Measurements from ENCODE around the gene GSG1L2.

Gene GSG1L2

DNA sequence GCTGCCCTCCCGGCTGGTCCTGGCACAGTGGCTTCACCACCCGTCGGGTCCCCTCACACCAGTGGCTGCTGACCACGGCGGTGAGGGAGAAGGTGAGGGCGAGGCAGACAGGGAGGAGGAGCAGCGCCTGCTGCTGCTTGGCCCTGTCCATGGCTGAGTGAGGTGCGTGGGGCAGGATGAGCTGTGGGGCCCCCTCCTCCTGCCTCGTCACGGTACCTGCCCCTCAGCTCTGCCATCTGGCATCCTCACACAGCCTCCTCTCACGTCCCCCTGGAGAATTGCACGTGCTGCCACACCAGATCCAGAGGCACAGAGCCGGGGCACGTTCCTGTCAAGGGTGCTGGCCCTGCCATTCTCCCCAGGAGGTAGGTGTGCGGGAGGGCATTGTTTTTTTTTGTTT, at the start of gene GSG1L2:
GSG1L2 (minus strand) TSS at position 159 of the 400 bp plus-strand sequence; CDS start at position 151, 8 bp downstream.
- no peak for DNase-seq (ENCODE audit: low read depth in 2 of 2)

DNA sequence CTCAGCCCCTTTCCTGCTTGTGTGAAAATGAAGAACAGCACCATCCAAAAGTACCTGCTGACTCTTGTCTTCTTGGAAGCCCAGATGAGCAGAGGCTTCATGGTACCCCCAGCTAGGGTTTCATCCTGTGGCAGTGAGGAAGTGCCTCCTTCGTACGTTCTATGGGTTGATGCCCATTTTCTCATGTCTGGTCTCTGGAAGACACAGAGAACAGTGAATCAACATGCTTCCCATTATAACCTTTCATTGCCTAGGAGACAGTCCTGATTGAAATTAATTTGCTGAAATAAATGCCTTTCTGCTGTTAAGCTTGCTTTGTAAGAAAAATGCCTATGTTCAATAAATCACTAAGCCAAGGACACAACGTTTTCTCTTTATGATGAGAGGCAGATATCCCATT, 46.7 kb upstream of the GSG1L2 start:
- no peak for DNase-seq (ENCODE audit: low read depth in 2 of 2)

DNA sequence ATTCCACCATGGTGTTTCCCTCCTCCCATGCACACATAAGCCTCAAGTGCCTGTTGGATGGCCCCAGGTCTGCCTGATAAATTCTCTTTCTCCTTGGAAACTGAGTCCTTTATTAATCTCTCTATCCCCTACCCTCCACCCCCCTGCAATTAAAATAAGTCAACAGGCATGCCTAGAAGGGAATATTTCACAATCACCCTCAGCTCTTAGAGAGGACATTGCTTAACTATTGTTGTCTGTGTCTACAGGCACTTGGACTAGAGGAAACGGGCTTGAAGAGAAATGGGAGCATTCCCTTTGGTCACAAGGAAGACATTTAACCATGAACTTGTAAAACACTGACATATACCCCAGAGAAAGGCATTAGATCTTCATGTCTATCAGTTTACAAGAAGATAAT, 43.7 kb upstream of the GSG1L2 start:
- DNase-seq (ENCODE audit: low read depth in 2 of 2): no peak

DNA sequence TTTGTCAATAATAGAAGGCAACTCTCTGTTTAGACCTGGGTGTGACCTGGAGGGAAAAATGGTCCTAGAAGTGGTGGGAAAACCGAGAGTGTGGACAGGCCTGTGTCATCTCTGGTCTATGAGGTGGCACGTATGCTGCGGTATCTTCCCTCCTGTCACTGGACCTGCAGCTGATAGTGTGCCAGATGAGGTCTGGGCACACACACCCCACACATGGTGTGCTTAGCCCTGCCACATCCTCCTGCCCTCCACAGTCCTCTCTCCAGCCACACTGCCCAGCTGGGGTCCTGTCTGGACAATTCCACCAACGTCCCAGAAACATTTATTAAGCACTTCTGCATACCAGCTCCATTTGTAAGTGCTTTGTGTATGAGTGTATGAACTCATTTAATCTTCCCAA, 41.1 kb upstream of the GSG1L2 start:
- DNase-seq (ENCODE audit: low read depth in 2 of 2): no peak

DNA sequence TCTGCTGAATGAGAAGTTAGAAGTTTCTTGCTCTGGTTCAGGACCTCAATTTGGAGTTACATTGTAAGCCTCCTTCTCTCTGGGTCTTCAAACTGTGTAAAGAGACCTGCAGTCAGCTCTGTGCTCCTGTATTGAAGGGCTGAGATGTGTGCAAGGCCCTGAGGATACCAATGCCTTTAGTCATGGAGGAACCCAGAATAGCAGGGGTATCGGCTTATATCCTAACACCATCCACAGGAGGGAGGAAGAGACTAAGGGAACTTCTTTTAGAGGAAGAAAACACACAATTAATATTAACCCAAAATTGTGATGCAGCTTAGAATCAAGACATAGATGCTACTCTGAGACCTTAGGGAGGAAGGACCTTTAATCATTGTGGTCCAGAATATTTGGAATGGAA, 40.3 kb upstream of the GSG1L2 start:
- no peak for DNase-seq (ENCODE audit: low read depth in 2 of 2)

DNA sequence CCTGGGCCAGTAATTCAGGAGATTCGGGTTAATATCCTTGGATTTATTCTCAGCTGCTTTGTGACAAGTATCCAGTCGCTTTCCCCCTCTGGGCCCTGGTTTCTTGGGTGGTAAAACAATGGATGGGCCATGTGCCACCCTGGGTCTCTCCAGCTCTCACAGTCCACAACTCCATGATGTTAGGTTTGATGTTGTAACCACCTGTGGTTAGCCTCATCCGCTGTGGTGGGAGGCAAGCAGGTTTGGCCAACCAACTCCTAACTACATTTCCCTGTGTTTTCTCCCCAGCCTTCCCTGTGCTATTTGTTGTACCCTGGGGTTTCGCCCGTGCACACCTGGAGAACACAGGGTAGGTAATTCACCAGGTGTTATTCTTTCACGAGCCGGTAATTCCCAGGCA, 39.0 kb upstream of the GSG1L2 start:
- DNase-seq (ENCODE audit: low read depth in 2 of 2): no peak

DNA sequence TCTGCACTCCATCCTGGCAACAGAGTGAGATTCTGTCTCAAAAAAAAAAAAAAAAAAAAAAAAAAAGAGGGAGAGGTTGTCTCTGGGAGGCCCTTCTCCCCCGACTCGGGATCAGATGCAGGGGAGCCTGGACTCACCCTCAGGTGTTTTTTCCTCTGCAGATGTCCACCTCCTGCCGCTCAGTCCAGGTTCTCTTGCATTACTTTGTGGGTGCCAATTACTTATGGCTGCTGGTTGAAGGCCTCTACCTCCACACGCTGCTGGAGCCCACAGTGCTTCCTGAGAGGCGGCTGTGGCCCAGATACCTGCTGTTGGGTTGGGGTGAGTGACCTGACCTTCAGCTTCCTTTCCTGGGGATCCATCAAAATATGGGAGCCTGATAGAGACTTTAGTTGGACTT, 37.9 kb upstream of the GSG1L2 start:
- no peak for DNase-seq (ENCODE audit: low read depth in 2 of 2)

DNA sequence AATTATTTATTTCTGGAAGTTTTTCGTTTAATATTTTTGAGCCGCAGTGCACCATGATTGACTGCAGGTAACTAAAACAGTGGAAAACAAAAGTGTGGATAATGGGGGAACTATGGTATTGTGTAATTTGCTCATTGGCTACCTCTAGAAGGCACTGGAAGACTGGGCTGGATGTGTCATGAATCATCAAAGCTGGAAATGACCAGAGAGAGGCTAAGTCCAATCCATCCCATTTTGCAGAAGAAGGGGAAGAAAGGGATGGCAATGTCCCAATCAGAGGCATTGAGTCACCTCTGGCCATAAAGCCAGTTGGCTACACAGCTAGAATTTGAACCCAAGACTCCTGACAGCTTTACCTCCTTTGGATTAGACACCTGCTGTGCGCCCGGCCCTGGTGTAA, 33.2 kb upstream of the GSG1L2 start:
- DNase-seq (ENCODE audit: low read depth in 2 of 2): no peak

DNA sequence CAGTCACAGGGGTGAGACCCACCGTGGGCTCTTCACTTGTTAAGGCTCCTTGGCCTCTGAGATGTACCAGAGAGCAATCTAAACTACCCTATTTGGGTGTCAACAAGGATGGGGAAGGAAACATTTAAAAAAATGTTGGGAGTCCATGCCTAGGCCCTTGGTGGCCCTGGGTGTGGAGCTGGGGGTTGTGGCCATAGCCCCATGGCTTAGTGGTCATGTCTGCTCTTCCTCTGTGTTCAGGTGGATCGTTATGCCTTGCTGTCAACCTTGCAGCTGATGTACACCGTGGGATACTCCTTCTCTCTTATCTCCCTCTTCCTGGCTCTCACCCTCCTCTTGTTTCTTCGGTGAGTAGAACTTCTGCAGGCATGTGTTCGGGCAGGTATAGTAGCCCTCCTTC, 32.4 kb upstream of the GSG1L2 start:
- no peak for DNase-seq (ENCODE audit: low read depth in 2 of 2)

DNA sequence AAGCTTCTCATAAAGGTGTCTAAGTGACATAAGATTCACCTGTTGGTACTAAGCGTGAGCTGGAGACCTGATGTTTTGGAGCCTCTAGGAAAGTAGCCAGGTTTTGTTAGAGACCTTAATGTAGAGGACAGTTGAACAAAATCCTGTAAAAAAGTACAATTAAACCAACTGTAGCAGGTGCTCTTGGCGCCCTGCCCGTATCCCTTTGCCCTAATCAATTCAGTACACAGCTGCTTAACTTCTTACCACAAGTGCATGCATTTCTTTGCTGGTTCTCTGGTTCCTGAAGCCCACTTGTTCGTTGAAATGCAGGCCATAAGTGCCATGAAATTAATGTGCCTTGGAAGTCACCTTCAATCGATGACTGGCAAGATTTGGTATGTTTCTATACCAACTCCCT, 28.3 kb upstream of the GSG1L2 start:
- no peak for DNase-seq (ENCODE audit: low read depth in 2 of 2)

DNA sequence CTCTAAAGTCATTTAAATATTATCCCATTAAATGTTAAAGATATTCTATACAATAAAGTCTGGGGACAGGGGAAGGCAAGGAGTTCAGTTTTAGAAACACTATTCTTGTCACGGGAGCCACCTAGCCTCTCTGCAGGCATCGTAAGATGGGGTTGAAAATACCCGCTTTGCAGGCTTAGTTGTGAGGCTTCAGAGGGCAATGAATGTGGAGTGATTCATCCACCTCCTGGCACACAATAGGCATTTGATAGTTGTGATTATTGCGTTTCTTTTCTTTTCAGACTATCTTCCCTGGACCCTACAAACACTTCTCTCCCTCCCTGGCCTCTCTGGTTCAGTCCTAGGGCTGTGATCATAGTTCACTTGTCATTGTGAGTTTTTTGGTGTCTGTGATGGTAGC, 23.4 kb upstream of the GSG1L2 start:
- no peak for DNase-seq (ENCODE audit: low read depth in 2 of 2)

DNA sequence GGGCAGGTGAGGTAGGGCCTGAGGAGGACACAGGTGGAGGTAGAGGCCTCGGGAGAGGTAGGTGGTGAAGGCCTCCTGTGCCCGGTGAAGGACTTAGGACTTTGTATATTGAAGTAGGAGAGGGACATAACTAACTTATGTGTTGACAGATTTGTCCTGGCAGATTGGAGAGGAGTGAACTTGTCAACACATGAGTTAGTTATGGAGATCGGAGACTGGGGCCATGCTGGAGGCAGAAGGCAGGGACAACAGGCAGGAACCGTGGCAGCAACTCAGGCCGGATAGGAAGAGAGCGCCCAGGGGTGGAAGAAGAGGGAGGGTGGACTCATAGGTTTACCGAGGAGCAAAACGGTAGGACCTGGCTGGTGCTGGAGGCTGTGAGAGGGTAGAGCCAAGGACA, 22.3 kb upstream of the GSG1L2 start:
- DNase-seq (ENCODE audit: low read depth in 2 of 2): no peak

DNA sequence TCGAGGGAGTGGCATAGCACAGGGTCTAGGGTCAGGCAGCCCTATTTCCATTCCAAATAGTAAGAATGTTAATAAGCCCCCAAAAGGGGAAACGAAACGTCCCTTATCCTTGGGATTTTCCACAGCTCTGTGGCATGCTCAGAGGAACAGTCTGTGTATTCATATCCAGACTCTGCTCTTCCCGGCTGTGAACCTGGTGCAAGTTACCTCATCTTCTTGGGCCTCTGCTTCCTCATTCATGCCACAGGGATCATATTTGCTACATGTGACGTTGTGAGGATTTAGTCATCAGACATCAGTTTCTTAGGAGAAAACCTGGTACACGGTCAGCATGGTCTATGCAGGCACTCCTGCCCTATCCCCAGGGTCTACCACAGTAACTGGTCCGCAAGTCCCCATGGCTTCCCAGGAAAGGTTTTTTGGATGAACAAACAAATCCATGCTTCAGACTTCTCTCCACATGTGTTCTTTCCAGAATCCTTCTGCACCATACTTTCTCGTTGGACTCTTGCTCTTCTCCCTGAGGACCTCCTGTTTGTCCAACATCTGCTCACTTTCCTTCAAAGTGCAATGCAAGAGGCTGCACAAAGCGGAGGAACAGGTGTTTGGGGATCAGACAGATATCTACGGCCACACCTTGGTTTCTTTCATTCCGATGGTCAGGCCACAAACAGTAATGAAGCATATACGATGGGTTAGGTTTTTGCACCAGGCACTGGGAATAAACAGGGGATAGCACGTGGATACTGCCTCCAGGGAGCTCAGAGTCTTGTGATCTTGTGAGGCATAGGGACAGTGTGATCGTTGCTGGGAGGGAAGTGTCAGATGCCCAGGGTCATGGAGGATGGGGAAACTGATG, 21.5 kb upstream of the GSG1L2 start:
- DNase-seq (ENCODE audit: low read depth in 2 of 2): no peak

DNA sequence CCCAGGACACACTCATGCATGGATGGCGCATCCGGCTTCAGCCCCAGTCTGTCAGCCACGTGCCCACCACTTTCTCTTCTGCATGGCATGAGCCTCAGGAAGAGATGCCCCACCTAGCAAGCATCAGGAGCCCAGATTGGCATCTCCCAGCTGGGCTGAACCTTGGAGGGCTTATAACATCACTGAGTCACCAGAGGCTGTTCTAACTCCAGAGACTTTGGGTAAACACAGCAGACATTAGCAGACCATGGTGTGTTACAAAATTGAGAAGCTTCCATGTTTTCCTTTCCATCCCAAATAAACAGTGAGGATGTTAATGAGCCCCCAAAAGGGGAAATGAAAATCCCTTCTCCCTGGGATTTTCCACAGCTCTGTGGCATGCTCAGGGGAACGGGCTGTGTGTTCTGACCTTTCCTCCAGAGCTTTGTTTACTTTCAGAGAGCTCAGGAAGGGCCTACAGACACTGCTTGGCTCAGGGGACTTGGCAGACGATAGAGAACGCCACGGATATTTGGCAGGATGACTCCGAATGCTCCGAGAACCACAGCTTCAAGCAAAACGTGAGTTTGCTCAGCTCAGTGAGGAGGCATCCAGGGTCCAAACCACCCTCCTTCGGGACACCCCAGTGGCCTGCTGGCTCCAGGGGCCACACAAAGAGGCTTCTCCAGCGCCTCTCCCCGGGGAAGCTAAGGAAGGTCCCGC, 20.3 kb upstream of the GSG1L2 start:
- DNase-seq (ENCODE audit: low read depth in 2 of 2): no peak

DNA sequence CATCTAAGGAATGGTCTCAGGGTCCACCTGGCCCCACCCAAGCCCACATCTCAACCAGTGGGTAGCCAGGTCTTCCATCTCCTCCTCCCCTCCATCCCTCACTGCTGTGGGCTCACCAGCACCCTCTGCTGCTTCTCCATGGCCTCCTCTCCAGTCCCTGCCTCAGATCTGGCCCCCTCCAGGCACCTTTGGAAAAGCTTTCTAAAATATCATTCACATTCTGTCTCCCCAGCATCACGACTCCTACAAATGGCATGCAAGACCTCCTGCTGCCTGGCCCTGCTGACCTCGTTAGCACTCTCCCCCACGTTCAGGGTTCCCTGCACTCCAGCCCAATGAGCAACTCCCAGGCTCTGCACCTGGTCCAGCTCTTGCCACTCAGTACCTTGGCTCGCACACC, 17.6 kb upstream of the GSG1L2 start:
- DNase-seq (ENCODE audit: low read depth in 2 of 2): no peak

DNA sequence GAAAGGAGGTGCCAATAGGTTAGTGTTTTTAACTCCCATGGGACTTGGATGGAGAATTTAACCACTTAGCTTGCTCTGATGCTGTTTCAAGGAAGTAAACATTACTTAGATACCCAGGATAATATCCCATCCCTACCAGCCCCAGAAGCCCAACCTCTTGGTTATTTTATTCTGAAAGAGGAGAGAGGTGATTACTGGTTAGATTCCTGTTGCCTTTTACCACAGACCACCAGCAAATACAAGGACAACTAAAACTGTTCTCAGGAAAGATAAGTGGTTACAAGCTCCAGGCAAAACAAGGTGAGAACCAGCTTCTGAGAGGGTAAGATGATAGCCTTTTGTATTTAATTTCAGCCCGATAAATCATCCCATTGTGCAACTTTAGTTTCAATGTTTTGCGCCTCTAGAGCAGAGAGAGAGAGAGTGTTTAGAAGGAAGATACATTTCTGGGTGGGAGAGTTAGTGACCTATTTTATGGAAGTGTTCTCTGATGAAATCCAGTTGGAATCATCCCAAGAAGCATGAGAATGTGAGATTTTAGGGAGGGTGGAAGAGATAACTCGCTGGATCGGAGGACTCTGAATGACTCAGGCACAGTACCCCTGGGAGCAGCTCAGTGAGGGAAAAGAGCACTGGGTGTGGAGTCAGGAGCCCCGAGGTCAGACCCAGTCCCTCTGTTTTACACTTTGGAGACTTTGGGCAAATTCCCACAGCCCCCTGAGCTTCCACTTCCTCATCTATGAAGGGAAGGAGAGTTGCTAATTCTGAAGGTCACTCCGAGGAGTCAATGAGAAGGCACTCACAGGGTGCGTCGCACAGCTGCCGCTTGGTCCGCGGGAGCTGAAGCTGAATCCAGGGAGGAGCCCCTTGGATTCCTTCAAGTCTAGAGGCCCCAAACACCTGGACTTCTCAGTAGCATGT, 15.9 kb upstream of the GSG1L2 start:
- no peak for DNase-seq (ENCODE audit: low read depth in 2 of 2)

DNA sequence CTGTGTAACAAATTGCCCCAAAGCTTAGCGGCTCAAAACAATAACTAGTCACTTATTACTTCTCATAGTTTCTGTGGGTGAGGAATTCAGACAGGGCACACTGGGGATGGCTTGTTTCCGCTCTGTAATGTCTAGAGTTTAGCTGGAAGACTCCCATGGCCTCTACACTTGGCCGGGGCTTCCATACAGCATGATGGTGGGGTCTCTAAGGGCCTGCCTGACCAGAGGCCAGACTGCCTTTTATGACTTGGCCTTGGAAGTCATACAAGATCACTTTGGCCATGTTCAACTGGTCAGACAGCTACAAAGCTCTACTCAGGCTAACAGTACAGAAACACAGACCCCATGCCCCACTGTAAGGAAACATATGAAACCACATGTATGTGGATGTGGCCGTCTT, 12.0 kb upstream of the GSG1L2 start:
- DNase-seq (ENCODE audit: low read depth in 2 of 2): no peak

DNA sequence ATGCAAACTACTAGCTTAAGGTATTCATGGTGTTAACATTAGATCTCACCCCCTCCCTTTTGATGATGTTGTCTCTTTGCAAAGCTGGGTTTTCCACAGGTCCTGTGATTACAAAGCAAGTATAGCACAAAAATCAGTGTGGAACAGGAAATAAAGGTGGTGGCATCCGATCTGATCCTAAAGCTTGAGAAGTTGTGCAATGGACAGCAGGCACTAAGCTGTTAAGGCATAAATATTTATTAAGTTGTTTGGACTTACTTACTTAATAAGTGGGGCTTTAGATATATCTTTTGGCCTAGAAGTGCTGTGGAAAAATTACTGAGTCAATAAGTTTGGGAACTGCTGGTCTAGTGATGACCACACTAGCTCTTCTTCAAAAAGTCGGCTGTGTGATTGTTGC, 8.8 kb upstream of the GSG1L2 start:
- no peak for DNase-seq (ENCODE audit: low read depth in 2 of 2)

DNA sequence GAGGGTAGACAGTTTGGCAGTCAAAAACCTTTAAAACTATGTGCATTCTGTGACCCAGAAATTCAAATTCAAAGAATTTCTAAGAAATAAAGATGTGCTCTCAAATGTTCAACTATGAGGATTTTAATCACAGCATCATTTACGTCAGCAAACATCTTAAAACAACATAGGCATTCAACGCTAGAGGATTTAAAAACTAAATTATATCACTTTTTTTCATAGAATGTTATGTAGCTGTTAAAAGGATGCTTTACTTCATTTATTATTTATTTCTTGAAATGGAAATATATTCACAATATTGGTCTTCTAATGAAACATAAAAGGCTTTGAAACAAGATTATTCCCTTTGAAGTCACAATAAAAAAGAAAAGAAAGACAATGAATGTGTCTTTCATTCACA, 7.5 kb upstream of the GSG1L2 start:
- DNase-seq (ENCODE audit: low read depth in 2 of 2): no peak

DNA sequence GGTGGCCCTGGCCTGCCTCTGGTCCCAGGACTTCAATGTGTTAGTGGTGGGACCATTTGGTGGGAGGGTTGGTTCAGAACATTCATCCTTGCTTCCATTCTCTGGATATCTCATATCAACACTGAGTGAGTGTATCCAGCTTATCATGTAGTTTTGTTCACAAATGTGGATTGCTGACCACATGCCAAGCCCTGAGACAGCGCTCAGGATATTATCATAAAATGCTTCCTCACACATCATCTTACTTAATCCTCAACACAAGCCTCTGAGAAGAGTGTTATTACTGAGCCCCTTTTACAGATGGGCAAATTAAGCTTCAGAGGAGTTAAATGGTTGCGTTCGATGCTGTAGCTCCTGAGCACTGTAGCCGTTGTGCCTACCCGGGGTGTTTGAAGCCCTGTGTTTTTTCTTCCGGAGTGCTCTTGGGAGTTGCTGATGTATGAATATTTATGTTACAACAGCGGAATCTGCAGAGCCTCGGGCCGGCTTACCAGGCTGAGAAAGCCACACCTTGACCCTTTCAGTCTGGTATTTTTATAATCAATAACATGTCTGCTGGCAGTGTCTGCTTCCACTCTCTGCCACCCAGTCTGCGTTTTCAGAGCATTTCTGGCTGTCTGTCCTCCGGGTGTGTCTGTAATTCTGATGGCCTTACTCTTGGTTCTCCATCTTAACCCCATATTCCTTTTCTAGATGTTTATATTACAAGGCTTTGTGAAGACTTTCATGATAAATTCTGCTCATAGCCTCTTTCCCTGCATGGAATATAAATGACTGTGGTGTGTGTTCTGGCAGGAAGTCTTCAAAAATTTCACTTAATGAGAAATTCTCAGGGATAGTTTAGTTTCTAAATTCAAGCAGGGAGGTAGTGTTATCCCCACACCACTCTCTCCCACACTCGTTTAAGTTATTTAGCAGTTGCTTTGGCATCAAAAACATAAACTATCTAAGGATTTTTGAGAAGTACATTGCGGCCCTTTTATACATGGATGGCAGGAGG, 6.7 kb upstream of the GSG1L2 start:
- DNase-seq (ENCODE audit: low read depth in 2 of 2): no peak

DNA sequence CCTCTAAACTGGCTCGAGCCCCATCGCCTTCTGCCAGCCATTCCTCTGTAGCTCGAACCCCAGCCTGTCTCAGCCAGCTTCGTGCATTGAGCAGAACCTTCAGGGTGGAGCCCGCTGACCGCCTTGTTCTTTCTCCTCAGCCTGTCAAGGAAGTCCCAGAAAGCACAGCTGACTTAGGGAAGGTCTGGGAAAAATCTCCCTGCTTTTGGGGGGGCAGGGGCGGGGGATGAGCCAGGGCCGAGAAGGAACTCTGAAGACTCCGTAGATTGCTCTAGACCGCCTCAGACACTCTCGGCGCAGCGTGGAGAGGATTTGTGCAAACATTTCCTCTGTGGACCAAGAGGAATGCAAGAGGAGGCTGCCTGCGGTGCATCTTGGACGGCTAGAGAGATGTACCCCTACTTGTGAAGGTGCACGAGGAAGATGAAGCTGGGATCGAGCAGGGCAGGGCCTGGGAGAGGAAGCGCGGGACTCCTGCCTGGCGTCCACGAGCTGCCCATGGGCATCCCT, 3.8 kb upstream of the GSG1L2 start, which contains the start of gene GLP2R:
GLP2R (plus strand) TSS at position 284 of the 510 bp plus-strand sequence; CDS start at position 424, 140 bp downstream.
- no peak for DNase-seq (ENCODE audit: low read depth in 2 of 2)

All from stimulated activated CD4-positive, alpha-beta T cell treated with anti-CD3 and anti-CD28 coated beads, Interleukin-1b, Interleukin-23, amount 100 ng/mL, for 4 hours (primary cell).